Adrenal gland (tissue), 5 donors: ENCODE data around the gene RAB42.

Experiments
- POLR2A ChIP-seq, 2 donors: fragments of 450-650 bp; IDR thresholded peaks; one replicate each; pipeline ENCODE4 v1.6.1; 2017; ENCODE audit warnings: antibody characterized with exemption in 2 of 2, mild to moderate bottlenecking in 2 of 2, moderate library complexity in 1 of 2
- TF ChIP-seq, protein P1 (sequence below), 6 experiments: fragments of 450-650 bp in 4 of 6; fragments of 200-600 bp in 2 of 6; sonication (generic) in 1 of 6; IDR thresholded peaks; 1 replicate in 5 of 6; 2 replicates in 1 of 6; pipeline versions ENCODE4 v1.5.1 to v1.8.0; 2016 to 2021; ENCODE audit warnings: antibody characterized with exemption in 6 of 6, mild to moderate bottlenecking in 2 of 6, moderate library complexity in 1 of 6
- donor health status: DM: no; HTN: no; CAD: no.

DNA sequence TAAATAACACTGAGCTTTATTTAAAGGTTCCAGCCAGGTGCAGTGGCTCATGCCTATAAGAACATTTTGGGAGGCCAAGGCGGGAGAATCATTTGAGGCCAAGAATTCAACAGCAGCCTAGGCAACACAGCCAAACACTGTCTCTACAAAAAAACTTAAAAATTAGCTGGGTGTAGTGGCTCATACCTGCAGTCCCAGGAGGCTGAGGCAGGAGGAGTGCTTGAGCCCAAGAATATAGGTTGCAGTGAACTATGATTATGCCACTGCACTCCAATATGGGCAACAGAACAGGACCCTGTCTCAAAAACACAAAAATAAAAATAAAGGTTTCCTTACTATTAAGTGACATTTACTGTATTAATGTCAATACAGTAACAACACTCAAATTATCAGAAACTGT is 48.7 kb downstream of the RAB42 start:
- TF ChIP-seq, protein P1, sequence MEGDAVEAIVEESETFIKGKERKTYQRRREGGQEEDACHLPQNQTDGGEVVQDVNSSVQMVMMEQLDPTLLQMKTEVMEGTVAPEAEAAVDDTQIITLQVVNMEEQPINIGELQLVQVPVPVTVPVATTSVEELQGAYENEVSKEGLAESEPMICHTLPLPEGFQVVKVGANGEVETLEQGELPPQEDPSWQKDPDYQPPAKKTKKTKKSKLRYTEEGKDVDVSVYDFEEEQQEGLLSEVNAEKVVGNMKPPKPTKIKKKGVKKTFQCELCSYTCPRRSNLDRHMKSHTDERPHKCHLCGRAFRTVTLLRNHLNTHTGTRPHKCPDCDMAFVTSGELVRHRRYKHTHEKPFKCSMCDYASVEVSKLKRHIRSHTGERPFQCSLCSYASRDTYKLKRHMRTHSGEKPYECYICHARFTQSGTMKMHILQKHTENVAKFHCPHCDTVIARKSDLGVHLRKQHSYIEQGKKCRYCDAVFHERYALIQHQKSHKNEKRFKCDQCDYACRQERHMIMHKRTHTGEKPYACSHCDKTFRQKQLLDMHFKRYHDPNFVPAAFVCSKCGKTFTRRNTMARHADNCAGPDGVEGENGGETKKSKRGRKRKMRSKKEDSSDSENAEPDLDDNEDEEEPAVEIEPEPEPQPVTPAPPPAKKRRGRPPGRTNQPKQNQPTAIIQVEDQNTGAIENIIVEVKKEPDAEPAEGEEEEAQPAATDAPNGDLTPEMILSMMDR (IDR thresholded peaks at IDR 0.05) = no peak
- TF ChIP-seq POLR2A (IDR thresholded peaks at IDR 0.05) = no peak
